Osteoblast (primary cell): Measurements from ENCODE around the gene PHTF1. TPM values are rescaled to one million over a fixed set of nuclear protein-coding genes. Genes with fewer than 3 reads are reported as not detected.

Experiments used
- DNase-seq: peaks from one replicate; pipeline ENCODE4 v3.0.0; 2011; ENCODE audit warnings: low spot score, mixed read lengths; ENCODE audit not compliant: insufficient read length; ENCODE audit errors: missing footprints
- H2AFZ ChIP-seq: 2 replicates; pipeline ENCODE4 v1.6.0; 2011; ENCODE audit warnings: mild to moderate bottlenecking, low read length
- H3K27ac ChIP-seq: 2 replicates; pipeline ENCODE4 v1.5.1; 2011; ENCODE audit warnings: mild to moderate bottlenecking, low read depth, low read length, moderate library complexity
- H3K27me3 ChIP-seq: 2 replicates; pipeline ENCODE4 v1.6.0; 2012; ENCODE audit warnings: mild to moderate bottlenecking, control low read depth, inconsistent platforms, low read length, moderate library complexity; ENCODE audit not compliant: insufficient read depth
- H3K36me3 ChIP-seq: 2 replicates; pipeline ENCODE4 v1.5.1; 2011; ENCODE audit warnings: mild to moderate bottlenecking, low read length, control low read depth, moderate library complexity; ENCODE audit not compliant: insufficient read depth
- H3K4me1 ChIP-seq: 2 replicates; pipeline ENCODE4 v1.5.1; 2011; ENCODE audit warnings: mild to moderate bottlenecking, low read length, control low read depth, moderate library complexity; ENCODE audit not compliant: insufficient read depth
- H3K4me2 ChIP-seq: 2 replicates; pipeline ENCODE4 v1.6.0; 2011; ENCODE audit warnings: mild to moderate bottlenecking, low read length; ENCODE audit not compliant: insufficient read depth
- H3K4me3 ChIP-seq: fragments of 200-600 bp; sonication (generic); 3 replicates; pipeline ENCODE4 v1.5.1; 2012; ENCODE audit warnings: mild to moderate bottlenecking, low read length, inconsistent platforms; ENCODE audit not compliant: insufficient read depth
- H3K79me2 ChIP-seq: 2 replicates; pipeline ENCODE4 v1.6.0; 2012; ENCODE audit warnings: mild to moderate bottlenecking, low read length, control low read depth, inconsistent platforms; ENCODE audit not compliant: insufficient read depth
- H3K9me3 ChIP-seq: 2 replicates; pipeline ENCODE4 v1.5.1; 2011; ENCODE audit warnings: low read depth, low read length, control low read depth
- H4K20me1 ChIP-seq: 2 replicates; pipeline ENCODE4 v1.6.0; 2012; ENCODE audit warnings: mild to moderate bottlenecking, low read length, control low read depth; ENCODE audit not compliant: insufficient read depth
- CTCF ChIP-seq: IDR thresholded peaks from 2 replicates; pipeline ENCODE4 v1.5.1; 2011; ENCODE audit warnings: mild to moderate bottlenecking, low read depth, low read length, moderate library complexity; ENCODE audit errors: extremely low read depth
- total RNA-seq: library from RNA; depleted of rRNA; stranded (reverse); fragments of >200 nt; gene quantifications from 2 replicates; pipeline ENCODE4 v1.2.3, GENCODE V29; 2012

Gene PHTF1
- total RNA-seq, 1 donor = 41.6 TPM

DNA sequence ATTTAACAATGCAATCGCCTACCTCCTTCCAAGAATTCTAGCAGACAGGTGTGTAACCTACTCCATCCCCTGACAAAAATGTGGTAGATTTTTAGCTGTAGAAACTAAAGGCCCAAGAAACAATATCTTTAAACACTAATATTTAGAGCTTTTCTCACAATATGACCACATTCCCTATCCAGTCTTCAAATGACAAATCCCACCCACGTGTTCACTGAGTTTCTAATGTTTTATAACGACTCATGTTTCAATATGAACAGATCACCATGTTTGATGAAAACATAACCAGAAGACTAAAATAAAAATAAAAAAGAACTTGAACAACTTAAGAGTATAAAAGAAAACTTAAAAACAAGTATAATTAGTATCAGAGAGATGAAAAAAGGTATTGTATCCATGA is 28.4 kb upstream of the PHTF1 start:
- Histone ChIP-seq H3K4me1 (peaks cover 13% of the 10 kb centered on the region), H2AFZ (no peak overlapping the region), H3K27me3 (no peaks in the 10 kb centered on the region), H4K20me1 (peaks cover 3% of the 10 kb centered on the region), H3K79me2 (peaks cover 40% of the 10 kb centered on the region), H3K4me2 (no peak overlapping the region), H3K4me3 (no peak overlapping the region), H3K36me3 (no peaks in the 10 kb centered on the region), H3K27ac (no peak overlapping the region), H3K9me3 (no peaks in the 10 kb centered on the region)
- DNase-seq = no peak
- no peak for TF ChIP-seq CTCF

DNA sequence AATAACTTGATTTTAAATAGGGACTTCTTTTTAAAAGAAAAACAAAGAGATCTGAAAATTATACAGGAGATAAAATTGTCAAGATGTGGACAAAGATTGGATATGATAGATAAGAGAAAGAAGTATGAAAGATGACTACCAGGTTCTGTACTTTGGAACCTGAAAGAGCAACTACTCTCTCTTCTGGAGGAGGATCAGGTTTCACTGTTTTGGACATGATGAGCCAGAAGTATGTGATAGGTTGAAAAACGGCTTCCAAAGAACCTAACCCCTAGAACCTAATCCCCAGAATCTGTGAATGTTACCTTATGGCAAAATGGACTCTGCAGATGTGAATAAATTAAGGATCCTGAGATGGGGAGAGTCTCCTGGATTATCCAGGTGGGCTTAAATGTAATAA is 26.8 kb upstream of the PHTF1 start:
- Histone ChIP-seq H3K36me3 (no peaks in the 10 kb centered on the region), H3K4me3 (no peak overlapping the region), H2AFZ (no peak overlapping the region), H3K27me3 (no peaks in the 10 kb centered on the region), H3K9me3 (no peaks in the 10 kb centered on the region), H3K27ac (no peak overlapping the region), H3K4me1 (peaks cover 14% of the 10 kb centered on the region), H3K4me2 (no peak overlapping the region), H4K20me1 (peaks cover 3% of the 10 kb centered on the region), H3K79me2 (peaks cover 48% of the 10 kb centered on the region)
- TF ChIP-seq CTCF = no peak
- DNase-seq = no peak

- no peak for TF ChIP-seq CTCF
- no peaks in the 10 kb centered on the region for H3K27me3 ChIP-seq
- no peak overlapping the region for H3K27ac ChIP-seq
- no peaks in the 10 kb centered on the region for H3K36me3 ChIP-seq
- H3K9me3 ChIP-seq = no peaks in the 10 kb centered on the region
- DNase-seq = no peak
- H4K20me1 ChIP-seq = peaks cover 3% of the 10 kb centered on the region
- no peak overlapping the region for H2AFZ ChIP-seq
- no peak overlapping the region for H3K4me2 ChIP-seq
- peaks cover 63% of the 10 kb centered on the region for H3K79me2 ChIP-seq
- H3K4me1 ChIP-seq = peaks cover 14% of the 10 kb centered on the region
- H3K4me3 ChIP-seq = no peak overlapping the region
Measured at GRCh38 chr1:113784104-113784779, 25.0 kb upstream of the PHTF1 start.

DNA sequence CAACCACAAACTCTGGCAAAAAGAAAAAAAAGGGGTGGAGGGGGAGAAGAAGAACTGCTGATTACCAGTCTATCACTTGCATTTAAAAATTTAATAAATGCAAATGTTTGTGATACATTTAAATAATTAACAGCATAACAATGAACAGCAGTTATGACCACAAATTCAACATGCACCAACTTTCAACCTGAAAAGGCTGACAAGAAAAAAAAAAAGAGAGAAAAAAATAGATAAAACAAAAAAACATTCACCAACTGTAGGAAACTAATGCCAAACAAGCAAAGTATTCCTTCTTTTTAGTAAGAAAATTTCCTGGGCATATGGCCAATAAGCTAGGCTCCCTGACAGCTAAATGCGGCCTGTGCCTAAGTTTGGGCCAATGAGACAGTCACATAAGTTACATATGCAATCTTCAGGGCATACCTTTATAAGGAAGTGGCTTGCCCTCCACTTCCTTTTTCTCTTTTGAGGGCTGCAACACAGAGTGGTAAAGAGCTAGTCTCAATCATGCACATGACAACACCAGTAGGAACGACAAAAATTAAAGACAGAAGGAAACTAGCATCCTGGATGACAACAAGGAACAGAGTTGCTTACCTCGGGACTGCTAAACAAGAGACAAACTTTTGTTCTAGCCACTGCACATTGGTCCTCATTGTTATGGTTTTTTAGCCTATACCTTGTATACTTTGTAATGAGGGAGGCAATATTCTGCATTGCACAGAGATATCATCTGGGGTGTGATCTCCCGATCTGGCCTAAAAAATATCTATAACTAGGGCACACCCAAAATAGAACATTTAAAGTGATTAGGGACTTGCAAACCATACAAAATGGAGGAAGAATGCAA is 24.2 kb upstream of the PHTF1 start:
- no peak for DNase-seq
- H3K9me3 ChIP-seq = no peaks in the 10 kb centered on the region
- TF ChIP-seq CTCF = no peak
- no peaks in the 10 kb centered on the region for H3K36me3 ChIP-seq
- peak overlapping the region; percentile 16 for H3K4me2 ChIP-seq
- H3K27me3 ChIP-seq = no peaks in the 10 kb centered on the region
- H3K27ac ChIP-seq = no peak overlapping the region
- peaks cover 63% of the 10 kb centered on the region for H3K79me2 ChIP-seq
- H3K4me1 ChIP-seq = peaks cover 14% of the 10 kb centered on the region
- H4K20me1 ChIP-seq = peaks cover 3% of the 10 kb centered on the region
- peak overlapping the region; percentile 34 for H2AFZ ChIP-seq
- no peak overlapping the region for H3K4me3 ChIP-seq
